GM19372 (cell line): ENCODE results near the gene PELI3.
"Not testable (repeated sequence)": the region's sequence is repeated elsewhere in the genome, so short reads cannot be mapped to it uniquely, and the experiment has no call there.

Experiments
- ATAC-seq: cut with Tn5 transposase; IDR thresholded peaks from one replicate; pipeline ENCODE4 v1.9.1; 2021; ENCODE audit warnings: mild to moderate bottlenecking, low read depth, moderate library complexity; ENCODE audit not compliant: unreplicated experiment

The PELI3 gene

DNA sequence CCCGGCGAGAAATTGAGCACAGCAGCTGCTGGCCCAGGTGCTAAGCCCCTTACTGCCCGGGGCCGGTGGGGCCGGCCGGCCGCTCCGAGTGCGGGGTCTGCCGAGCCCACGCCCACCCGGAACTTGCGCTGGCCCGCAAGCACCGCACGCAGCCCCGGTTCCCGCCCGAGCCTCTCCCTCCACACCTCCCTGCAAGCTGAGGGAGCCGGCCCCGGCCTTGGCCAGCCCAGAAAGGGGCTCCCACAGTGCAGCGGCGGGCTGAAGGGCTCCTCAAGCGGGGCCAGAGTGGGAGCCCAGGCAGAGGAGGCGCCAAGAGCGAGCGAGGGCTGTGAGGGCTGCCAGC is 25.8 kb upstream of the PELI3 start:
- ATAC-seq: not testable (repeated sequence)

- no peak for ATAC-seq
These were observed 23.1 kb upstream of the PELI3 start for GRCh38 chr11:66443602-66444001.

DNA sequence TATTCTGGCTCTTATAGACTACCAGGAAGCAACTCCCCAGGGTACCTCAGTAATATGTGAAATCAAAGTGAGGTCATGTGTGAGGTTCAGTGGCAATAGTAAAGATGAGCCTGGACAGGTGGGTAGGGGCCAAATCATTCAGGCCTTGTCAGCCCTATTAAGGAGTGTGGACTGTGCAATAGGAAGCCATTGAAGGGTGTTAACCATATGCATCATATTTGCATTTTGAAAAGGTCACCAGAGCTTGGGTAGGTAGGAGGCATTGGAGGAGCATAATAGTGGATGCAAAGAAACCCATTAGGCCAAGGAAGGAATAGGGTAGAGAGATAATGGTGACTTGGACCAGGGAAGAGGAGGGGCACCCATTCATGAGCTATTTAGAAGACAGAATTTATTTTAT is 19.7 kb upstream of the PELI3 start:
- ATAC-seq: no peak

- no peak for ATAC-seq
These were observed 18.2 kb upstream of the PELI3 start for GRCh38 chr11:66448523-66448922.

DNA sequence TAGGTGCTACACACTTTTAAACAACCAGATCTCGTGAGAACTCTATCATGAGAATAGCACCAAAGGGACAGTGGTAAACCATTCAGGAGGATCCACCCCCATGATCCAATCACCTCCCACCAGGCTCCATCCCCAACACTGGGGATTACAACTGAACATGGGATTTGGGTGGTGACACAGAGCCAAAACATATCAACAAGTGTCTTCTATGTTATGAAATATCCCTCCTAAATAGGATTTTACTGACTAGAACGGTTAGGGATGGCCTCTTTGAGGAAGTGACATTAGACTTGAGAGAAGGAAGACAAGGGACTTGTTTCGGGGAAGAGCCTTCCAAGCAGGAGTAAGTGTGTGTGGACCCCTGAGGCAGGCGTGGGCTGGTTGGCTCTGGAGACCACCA is 16.1 kb upstream of the PELI3 start:
- ATAC-seq: no peak

- ATAC-seq: no peak
These were observed 15.0 kb upstream of the PELI3 start for GRCh38 chr11:66451663-66452062.

DNA sequence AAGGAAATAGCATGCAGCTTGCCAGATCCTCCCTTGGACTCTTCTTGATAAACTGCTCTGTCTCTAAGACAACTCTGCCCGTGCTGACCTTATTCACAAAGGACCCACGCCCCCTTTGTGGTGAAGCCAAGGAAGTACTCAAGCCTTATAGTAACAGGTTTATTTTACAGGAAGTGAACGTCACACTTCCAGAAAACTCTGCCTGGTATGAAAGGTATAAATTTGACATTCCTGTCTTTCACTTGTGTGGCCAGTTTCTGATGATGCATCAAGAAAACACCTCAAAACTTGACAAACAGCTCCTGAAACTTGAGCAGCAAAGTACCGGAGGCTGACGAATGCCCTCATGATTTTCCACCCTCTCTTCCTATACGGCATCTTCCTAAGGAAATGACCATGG is 12.5 kb upstream of the PELI3 start:
- no peak for ATAC-seq

GRCh38 chr11:66454828-66455227 is 11.9 kb upstream of the PELI3 start:
- ATAC-seq: no peak

DNA sequence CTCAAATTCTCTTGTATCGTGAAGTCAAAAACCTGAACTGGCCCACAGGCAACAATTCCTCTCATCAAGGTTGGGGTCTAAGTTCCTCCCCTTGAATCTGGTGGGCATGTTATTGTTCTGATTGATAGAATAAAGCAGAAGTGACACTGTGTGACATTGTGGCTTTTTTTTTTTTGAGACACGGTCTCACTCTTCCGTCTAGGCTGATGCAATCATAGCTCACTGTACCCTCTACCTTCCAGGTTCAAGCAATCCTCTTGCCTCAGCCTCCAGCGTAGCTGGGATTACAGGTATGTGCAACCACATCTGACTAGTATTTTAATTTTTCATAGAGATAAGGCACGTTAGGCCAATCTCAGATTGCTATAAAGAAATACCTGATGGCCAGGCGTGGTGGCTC is 8.9 kb upstream of the PELI3 start:
- no peak for ATAC-seq

DNA sequence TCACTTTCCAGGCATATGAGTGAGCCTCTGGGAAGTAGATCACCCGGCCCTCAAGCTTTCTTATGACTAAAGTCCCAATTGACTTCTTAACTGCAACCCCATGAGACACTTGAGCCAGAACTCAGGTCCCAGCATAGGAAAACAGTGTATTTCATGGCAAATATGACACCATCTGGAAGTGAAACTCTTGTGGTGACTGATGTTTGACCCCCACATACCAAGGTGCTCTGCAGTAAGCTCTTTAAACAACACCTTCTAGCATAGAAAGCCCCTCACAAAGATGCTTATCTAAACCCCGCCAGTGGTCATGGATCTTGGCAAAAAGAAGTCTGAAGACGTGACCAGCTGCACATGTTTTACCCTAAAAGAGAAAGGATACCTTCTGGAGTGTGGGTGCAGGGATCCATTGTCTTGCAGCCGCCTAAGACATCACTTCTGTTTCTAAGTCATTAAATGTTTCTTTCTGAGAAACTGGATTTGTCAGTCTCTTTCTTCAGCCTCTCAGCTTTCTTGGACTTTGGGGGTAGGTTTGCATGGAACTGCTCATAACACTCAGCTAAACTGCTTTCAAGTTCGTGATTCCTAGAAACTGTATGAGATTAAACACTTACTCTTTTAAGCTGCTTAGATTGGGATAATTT is 7.4 kb upstream of the PELI3 start:
- no peak for ATAC-seq

DNA sequence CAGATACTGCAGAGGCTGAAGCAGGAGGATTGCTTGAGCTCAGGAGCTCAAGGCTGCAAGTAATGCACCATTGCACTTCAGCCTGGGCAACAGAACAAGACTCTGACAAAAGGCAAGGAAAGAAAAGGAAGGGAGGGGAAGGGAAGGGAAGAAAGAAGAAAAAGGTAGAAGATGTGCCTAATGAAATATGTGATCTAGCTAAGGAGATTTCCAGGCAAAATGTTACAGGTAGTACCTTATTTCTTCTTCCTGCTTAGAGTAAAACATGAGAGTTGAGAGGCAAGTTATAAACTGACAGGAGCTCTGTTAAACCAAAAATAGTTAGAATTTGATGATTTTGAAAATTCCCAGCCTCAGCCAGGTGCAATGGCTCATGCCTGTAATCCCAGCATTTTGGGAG is 4.7 kb upstream of the PELI3 start:
- ATAC-seq: no peak

GRCh38 chr11:66462911-66463310 is 3.8 kb upstream of the PELI3 start:
- ATAC-seq: no peak

DNA sequence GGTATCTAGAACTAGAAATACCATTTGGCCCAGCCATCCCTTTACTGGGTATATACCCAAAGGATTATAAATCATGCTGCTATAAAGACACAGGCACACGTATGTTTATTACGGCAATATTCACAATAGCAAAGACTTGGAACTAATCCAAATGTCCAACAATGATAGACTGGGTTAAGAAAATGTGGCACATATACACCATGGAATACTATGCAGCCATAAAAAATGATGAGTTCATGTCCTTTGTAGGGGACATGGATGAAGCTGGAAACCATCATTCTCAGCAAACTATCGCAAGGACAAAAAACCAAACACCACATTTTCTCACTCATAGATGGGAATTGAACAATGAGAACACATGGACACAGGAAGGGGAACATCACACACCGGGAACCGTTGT is 2.6 kb upstream of the PELI3 start:
- ATAC-seq: not testable (repeated sequence)

- ATAC-seq: no peak
These were observed 1.8 kb upstream of the PELI3 start for GRCh38 chr11:66464916-66465315.

DNA sequence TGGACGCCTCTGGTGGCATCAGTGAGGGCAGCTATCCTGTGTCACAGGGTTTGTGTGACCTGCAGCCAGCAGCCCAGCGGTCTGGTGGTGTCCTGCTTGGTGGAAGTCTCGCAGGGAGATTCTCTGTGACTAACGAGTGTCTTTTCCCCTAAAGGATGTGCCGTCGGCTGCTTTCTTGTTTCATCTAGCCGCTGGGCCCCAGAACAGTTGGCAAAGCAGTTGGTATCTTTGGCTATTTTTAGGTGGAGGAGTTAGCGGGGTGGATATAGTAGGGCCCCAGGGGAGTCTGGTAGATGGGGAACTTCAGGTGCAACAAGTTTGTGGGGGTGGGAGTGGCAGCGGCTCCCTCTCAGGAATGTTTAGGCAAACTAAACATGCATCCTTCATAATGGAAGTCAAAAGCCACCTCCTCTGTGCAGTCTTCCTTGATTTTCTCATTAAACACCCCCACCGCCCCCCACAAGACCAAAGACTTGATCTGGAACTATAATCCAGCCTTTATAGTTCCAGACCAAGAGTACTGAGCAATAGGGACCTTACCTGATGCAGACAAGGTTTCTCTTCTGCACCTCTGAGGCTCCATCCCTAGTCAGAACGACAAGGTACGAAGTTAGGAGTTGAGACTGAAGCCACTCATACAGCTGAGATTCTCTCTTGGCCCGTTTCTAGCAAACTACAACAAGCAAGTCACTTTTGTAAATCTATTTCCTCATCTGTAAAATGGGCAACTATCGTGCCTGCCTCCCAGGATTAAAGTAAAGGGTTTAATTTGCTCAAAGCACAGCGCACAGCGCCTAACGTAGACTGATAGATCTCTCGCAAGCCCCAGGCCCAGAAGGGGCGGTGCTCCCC is 1.1 kb upstream of the PELI3 start:
- no peak for ATAC-seq

DNA sequence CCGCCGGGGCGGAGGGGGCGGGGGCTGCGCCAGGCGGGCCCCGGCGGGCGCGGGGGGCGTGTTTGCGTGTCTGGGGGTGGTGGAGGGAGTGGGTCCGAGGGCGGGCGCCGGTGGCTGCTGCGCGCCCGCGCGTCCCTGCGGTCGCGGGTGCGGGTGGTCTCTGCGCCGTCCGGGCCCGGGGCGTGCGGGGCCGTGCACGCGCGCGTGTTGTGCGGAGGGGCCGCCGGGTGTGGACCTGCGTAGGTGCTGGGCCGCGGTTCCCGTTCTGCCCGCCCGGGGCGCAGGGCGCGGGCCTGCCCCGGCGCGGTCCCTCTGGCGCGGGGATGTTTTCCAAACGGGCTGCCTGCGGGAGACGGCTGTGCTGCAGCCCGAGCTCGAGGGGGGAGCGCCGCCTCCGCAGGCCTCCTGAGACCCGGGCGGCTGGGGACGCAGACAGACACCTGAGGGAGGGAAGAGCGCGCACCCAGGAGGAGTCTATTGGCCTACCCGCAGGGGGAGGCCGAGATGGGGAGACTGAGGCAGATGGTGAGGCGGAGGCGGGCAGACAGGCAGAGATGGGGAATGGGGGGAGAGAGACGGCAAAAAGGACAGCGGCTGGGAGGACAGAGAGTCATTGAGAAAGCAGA is 442 bp downstream of the PELI3 start:
- ATAC-seq: no peak

- ATAC-seq: no peak
These were observed 1.1 kb downstream of the PELI3 start for GRCh38 chr11:66467756-66468155.

GRCh38 chr11:66468691-66469090 is 2.0 kb downstream of the PELI3 start:
- no peak for ATAC-seq

GRCh38 chr11:66469441-66469840 is 2.7 kb downstream of the PELI3 start:
- no peak for ATAC-seq

GRCh38 chr11:66470015-66470414 is 3.3 kb downstream of the PELI3 start:
- ATAC-seq: no peak

DNA sequence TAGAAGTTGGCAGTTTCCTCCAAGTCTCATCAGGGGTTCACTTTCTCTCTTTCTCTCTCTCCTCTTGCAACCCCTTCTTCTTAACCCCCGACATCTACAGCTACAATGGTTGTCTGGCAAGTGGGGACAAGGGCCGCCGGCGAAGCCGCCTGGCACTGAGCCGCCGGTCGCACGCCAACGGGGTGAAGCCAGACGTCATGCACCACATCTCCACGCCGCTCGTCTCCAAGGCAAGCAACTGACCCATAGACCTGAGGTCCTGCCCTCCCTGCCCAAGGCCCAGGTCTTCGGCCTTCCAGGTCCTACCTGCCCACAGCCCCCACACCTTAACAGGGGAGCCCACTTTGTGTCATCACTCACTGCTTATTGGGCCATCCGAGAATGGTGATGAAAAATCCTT is 4.4 kb downstream of the PELI3 start:
- no peak for ATAC-seq

- ATAC-seq: no peak
These were observed 5.3 kb downstream of the PELI3 start for GRCh38 chr11:66472054-66472453.
